NCI-H748 treated with DMSO at 0.1 percent for 48 hours (cell line): ENCODE results near the gene CELA1.
"Not testable (repeated sequence)": the region's sequence is repeated elsewhere in the genome, so short reads cannot be mapped to it uniquely, and the experiment has no call there.

Source experiments
- DNase-seq: peaks from one replicate; lab custom pipeline; 2025; lab: John Stamatoyannopoulos, UW

Gene CELA1

DNA sequence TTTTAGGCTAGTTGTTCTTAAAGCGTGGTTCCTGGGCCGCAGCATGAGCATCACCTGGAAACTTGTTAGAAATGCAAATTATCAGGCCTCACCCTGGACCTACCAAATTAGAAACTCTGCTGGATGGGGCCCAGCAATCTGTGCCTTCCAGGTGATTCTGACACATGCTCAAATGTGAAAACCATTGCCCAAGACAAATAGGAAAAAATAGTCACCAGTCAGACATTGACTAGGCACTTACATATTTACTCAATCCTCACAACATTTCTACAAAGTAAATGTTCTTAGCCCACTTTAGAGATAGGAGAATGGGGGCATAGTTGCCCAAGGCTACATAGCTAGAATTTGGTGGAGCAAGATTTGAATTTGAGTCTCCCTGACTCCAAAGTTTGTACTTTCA, 3.3 kb downstream of the CELA1 start:
- no peak for DNase-seq

DNA sequence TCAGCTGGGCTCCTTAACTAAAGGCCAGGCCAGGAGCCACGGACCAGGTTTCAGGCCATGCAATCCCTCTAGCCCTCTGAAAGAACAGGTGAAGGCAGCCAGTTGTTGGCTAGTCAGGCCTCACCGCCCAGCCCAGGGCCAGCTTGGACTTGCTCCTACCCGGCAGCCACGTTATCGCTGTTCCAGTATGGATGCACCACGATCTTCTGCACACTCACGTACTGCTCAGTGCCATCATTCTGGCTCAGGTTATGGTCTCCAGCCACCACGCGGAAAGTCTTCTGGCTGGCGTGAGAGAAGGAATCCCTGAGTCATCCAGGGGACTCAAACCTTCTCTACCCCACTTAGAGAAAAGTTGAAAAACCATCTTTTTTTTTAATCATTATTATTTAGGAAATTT, 4.1 kb downstream of the CELA1 start:
- DNase-seq, result no peak

- DNase-seq, result peak; percentile 62
Measured at GRCh38 chr12:51341251-51342007, 5.0 kb downstream of the CELA1 start.

GRCh38 chr12:51339750-51340149, 6.7 kb downstream of the CELA1 start:
- DNase-seq, result no peak

- not testable (repeated sequence) for DNase-seq
Measured at GRCh38 chr12:51337336-51337735, 9.1 kb downstream of the CELA1 start.

GRCh38 chr12:51335931-51336330, 10.5 kb downstream of the CELA1 start:
- no peak for DNase-seq

DNA sequence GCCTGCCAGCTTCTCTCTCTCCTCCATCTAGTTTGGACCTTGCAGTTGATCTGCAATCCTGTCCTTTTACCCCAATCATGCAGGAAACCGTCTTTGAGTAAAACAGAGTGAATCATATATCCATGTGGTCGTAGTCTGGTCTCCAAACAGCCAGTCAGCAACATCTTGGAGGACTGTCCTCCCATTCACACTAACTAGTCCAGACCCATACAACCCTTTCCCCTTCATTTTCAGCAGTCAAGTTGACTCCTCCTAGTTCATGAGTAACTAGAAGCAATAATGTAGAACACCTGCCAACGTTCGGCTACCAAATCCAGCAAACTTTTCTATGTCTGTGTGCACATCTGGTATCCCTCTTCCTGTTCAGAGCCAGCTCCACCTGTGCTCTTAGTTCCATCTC, 11.7 kb downstream of the CELA1 start:
- DNase-seq, result no peak

DNA sequence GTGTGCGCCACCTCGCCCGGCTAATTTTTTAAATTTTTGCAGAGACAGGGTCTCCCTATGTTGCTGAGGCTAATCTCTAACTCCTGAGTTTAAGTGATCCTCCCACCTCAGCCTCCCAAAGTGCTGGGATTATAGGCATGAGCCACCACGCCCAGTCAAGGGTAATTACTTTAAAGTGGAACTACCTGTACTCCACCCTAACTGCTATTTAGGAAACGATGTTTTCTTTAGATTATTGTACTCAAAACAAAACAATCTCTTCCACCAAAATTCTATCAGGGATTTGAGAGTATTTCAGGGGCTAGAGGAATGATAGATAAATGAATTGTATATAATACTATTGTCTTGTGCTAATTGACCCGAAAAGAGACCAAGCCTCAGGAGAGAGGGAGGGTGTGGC, 12.9 kb downstream of the CELA1 start:
- DNase-seq, result no peak

DNA sequence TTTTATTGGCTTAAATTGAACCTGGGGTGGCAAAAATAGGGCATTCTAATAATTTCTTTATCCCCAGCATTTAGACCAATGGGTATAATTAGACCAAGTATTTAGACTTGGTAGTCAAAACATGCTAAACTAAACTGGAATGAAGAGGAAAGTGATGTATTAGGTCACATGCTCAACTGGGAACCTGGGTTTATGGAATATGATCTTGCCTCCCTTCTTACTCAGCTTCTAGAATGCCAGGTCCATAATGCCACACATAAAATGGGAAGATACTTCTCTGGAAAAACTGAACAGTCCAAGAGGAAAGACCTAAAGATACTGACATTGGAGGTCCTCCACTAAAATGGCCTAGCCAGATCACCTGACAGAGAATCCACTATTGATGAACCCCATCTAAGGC, 16.3 kb downstream of the CELA1 start:
- DNase-seq, result no peak

DNA sequence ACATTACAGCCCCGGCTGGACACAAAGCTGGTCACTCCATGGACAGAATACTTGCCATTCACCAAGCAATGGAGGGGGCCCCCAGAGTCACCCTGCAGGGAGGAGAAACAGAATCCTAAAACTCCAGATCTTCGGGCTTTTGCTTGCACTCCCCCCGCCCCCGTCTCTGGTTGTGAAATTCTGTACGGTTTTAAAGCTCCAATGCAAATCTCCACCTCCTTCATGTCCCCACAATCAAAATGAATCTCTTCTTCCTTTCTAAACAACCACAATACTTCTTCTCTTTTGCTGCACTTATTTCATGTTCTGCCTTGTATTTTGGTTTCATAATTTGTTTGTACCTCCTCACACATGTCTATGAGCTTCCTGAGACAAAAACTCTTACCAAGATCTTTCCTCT, 16.7 kb downstream of the CELA1 start:
- no peak for DNase-seq

GRCh38 chr12:51328587-51328986, 17.9 kb downstream of the CELA1 start:
- DNase-seq, result no peak

DNA sequence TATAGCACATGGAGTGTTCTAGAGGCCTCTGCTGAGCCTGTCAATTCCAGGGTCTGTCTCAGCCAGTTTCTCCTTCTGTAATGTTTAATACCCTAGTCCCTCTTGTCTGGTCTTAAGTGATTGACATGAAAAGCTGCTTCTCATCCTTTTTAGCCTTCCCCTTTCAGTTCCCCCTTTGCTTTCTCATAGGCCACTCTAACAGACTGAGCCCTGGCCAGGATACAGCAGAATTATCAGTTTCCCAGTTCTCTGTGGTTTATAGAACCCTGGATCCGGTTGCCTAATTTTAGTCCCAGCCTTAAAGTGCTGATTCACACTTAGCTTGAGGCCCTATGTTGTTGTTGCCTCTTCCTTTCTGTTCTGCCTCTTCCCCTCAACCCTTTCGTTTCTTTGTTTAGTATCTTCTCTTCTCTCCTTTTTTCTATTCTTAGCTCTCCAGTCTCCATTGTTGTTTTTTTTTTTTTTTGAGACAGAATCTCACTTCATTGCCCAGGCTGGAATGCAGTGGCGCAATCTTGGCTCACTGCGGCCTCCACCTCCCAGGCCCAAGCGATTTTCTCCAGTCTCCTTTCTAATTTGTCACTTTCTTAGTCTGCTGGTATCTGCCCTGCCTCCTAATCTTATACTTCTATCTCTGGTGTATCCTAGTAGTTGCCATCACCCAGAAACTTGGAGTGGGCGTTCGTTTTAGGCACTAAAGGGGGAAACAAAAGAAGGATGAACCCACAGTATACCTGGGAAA, 19.6 kb downstream of the CELA1 start:
- DNase-seq, result no peak

GRCh38 chr12:51324953-51325352, 21.5 kb downstream of the CELA1 start:
- DNase-seq, result no peak

- DNase-seq, result no peak
Measured at GRCh38 chr12:51323966-51324895, 22.2 kb downstream of the CELA1 start, which contains the start of gene BIN2. TSS of gene BIN2 (minus strand) at chr12:51324174. CDS start at chr12:51324102, 72 bp downstream.

DNA sequence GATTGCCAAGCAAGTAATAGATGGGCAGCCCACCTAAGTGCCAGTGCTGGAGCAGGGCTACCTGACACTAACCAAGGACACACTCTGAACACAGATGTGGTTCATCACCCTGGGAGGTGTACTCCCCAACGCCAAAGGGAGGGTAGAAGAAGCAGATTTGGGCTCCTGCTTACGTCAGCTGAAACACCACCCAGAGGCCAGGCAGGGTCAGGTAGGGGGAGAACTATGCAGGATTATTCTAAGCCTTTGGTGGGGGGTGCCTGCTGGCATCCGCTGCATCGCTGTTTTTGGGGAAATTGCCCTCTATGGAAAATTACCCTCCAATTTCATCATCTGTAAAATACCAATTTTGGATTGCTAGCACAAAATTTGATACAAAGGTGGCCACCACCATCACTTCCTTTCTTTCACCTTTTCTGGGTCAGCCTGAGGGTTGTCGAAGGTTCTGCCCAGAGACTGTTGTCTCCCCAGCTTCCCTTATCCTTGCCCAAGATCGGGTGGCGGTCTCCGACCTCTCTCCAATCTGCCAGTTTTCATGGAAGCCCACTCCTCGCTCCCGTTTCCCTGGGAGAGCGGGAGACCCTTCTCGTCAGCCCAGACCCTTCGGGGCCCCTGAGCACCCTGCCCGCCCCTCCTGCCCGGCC, 23.0 kb downstream of the CELA1 start:
- DNase-seq, result no peak

- DNase-seq, result no peak
Measured at GRCh38 chr12:51322452-51322851, 24.0 kb downstream of the CELA1 start.

DNA sequence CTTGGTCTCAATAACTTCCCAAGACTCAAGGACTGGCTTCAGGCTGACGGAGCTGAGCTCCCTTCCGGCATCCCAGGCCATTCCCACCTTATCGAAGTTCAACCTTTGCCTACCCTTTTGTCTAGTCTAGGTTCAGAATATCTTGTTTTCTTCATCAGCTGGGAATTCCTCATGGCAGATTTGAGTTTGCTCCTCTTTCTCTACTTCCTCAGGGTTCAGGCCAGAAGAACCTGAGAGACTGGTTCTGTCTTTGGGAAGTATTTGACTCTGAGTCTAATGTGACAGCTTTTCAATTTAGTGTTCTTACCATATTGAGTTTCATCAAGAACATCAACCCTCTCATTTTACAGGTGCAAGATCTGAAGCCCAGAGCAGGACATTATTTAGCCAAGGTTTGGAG, 24.6 kb downstream of the CELA1 start:
- DNase-seq, result no peak

DNA sequence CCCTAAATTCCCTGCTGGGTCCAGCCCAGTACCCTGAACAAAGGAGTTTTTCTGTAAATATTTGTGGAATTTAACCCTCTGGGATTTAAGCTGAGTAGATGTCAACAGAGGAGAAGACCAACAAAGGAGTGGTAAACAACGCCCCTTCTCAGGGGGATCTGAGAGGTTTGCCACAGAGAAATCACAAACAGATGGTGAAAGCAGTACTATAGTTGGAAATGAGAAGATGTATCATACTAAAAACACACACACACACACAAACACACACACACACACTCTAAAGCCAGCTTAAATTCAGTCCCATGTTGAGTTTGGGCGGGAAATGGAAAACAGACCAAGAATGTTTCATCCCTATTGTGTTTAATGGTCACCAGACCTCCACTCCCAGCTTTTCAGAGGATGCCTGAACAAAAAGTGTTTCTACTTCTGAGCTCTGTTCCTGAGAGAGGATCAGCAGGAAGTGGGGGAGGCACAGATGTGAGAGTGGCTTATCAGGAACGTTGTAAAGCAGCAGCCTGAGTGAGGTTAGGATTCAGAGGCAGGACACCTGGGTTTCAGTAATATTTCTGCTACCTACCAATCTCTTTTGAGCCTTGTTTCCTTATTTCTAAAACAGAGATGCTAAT, 25.7 kb downstream of the CELA1 start:
- peak; percentile 18 for DNase-seq

DNA sequence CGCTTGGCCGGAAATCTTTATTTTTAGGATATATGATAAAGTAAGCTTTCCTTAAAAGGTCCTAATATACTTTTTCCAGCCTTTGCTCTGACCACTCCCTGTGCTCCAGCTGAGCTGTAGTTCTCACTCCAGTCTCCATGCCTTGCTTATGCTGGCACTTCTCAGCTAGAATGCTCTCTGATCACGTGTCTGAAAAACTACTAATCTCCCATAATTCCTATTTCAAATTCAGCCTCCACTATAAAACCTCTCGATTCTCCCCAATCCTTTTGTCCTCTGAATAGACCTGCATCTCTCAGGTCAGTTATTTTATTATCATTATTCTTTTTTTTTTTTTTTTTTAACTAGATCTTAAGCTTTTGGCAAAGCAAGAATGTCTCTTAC, 26.2 kb downstream of the CELA1 start:
- DNase-seq, result no peak

DNA sequence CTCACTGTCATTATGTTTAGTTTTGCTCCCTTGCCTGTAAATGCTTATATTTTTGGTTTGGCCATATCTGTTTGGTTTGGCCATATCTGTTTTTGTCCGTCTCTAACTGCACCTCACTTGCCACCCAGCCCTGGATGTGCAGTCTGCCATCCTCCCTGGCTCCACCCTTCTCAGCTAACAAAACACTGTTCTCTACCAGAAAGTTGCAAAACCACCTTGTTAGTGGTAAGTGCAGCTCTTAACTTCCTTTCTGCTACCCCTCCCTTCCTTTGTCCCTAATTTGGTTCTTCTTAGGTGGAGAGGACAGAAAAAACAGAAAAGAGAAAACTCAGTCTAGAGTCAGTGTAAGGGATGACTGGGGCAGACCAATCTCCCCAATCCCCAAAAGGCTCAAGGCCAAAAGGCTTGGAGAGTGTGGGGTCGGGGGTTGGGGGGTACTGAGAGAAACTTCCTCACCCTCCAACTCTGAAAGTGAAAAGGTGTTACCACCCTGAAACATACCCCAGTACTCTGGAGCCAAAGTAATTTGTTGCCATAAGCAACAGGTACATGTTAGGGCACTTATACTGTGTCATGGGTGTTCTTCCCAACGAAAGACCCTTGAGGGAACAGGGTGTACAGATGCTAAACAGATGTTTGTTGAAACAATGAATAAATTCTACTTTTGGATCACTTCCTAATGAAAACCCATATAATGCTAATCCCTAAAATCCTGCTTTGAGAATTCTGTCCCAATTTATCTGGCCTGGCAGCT, 27.5 kb downstream of the CELA1 start:
- DNase-seq, result no peak
